22Rv1 (cell line): ENCODE data around the gene APLN.

ENCODE experiments used
- ZFX ChIP-seq: fragments of 450-650 bp; IDR thresholded peaks from 2 replicates; pipeline ENCODE4 v1.6.1; 2017; ENCODE audit warnings: antibody characterized with exemption, borderline replicate concordance
- TF ChIP-seq, protein P1 (sequence below): fragments of 450-650 bp; IDR thresholded peaks from 2 replicates; pipeline ENCODE4 v1.5.1; 2017; ENCODE audit warnings: mild to moderate bottlenecking

DNA sequence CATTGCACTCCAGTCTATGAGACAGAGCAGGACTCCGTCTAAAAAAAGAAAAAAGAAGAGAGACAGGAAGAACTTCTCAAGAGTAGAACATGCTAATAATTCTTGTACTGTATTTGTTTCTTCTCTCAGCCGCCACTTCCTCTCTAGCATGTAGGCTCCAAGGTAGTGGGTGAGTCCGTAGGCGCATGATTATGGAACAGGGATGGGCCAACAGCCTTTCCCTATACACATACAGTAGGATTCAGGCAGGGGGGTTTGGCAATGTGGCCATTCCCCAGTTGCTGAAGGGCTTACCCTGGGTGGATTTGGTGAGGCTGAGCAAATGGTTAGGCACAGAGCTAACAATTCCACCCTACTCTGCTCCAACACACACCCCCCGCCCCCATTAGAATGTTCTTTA, 35.0 kb upstream of the APLN start:
- TF ChIP-seq, protein P1, sequence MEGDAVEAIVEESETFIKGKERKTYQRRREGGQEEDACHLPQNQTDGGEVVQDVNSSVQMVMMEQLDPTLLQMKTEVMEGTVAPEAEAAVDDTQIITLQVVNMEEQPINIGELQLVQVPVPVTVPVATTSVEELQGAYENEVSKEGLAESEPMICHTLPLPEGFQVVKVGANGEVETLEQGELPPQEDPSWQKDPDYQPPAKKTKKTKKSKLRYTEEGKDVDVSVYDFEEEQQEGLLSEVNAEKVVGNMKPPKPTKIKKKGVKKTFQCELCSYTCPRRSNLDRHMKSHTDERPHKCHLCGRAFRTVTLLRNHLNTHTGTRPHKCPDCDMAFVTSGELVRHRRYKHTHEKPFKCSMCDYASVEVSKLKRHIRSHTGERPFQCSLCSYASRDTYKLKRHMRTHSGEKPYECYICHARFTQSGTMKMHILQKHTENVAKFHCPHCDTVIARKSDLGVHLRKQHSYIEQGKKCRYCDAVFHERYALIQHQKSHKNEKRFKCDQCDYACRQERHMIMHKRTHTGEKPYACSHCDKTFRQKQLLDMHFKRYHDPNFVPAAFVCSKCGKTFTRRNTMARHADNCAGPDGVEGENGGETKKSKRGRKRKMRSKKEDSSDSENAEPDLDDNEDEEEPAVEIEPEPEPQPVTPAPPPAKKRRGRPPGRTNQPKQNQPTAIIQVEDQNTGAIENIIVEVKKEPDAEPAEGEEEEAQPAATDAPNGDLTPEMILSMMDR, result no peak
- no peak for TF ChIP-seq ZFX
